HEK293 (cell line): ENCODE data around the gene STK39.

Source experiments
- CTCF ChIA-PET: fragments of 350-600 bp; formaldehyde crosslinking; extraction: SDS; loops from one replicate; lab custom pipeline; 2021; ENCODE audit warnings: antibody characterized with exemption; lab: Yijun Ruan, JAX
- POLR2A ChIA-PET: fragments of 300-600 bp; formaldehyde crosslinking; extraction: SDS; loops from one replicate; lab custom pipeline; 2020; ENCODE audit warnings: antibody characterized with exemption, inconsistent platforms; lab: Yijun Ruan, JAX
- H3K27ac ChIP-seq: fragments of 200-500 bp; sonication (Bioruptor generic); 2 replicates; pipeline ENCODE4 v1.5.1; 2014; ENCODE audit warnings: low read depth, low read length, control low read depth, inconsistent platforms; ENCODE audit errors: extremely low read depth
- H3K36me3 ChIP-seq, 2 experiments: fragments of 200-500 bp in 1 of 2; sonication (Bioruptor generic) in 1 of 2; 1 replicate in 1 of 2; 2 replicates in 1 of 2; pipeline ENCODE4 v1.5.1; 2014 to 2017; ENCODE audit warnings: inconsistent platforms in 2 of 2, low read length in 2 of 2; ENCODE audit not compliant: control insufficient read depth in 2 of 2, insufficient read depth in 1 of 2
- H3K4me1 ChIP-seq: fragments of 200-500 bp; sonication (Bioruptor generic); 2 replicates; pipeline ENCODE4 v1.5.1; 2014; ENCODE audit warnings: mild to moderate bottlenecking, low read length, inconsistent platforms; ENCODE audit not compliant: control insufficient read depth, insufficient read depth
- H3K4me3 ChIP-seq: 2 replicates; pipeline ENCODE4 v1.5.1; 2011; ENCODE audit warnings: low read depth, mild to moderate bottlenecking, control low read depth, low read length, moderate library complexity
- H3K9me3 ChIP-seq: fragments of 200-500 bp; sonication (Bioruptor generic); 2 replicates; pipeline ENCODE4 v1.5.1; 2014; ENCODE audit warnings: low read depth, low read length, inconsistent platforms; ENCODE audit not compliant: control insufficient read depth, insufficient read depth
- HIC1 ChIP-seq: fragments of 450-650 bp; formaldehyde crosslinking; IDR thresholded peaks from 2 replicates; pipeline ENCODE4 v1.5.1; 2016; ENCODE audit warnings: missing biosample characterization, missing genetic modification characterization
- HOXA7 ChIP-seq: sonication (generic); formaldehyde crosslinking; IDR thresholded peaks from 2 replicates; pipeline ENCODE4 v1.8.1; 2022; ENCODE audit warnings: missing genetic modification reagents, borderline replicate concordance
- KLF17 ChIP-seq: fragments of 450-650 bp; formaldehyde crosslinking; IDR thresholded peaks from 2 replicates; pipeline ENCODE4 v1.5.1; 2016; ENCODE audit warnings: missing biosample characterization, missing genetic modification characterization
- OSR2 ChIP-seq: fragments of 450-650 bp; formaldehyde crosslinking; IDR thresholded peaks from 2 replicates; pipeline ENCODE4 v1.5.1; 2016; ENCODE audit warnings: missing biosample characterization, missing genetic modification characterization
- PRDM4 ChIP-seq: fragments of 450-650 bp; formaldehyde crosslinking; IDR thresholded peaks from 2 replicates; pipeline ENCODE4 v1.5.1; 2017; ENCODE audit warnings: missing biosample characterization, missing genetic modification characterization
- RBAK ChIP-seq: fragments of 450-650 bp; formaldehyde crosslinking; IDR thresholded peaks from 2 replicates; pipeline ENCODE4 v1.5.1; 2016; ENCODE audit warnings: missing biosample characterization, missing genetic modification characterization
- SP3 ChIP-seq: fragments of 450-650 bp; formaldehyde crosslinking; IDR thresholded peaks from 2 replicates; pipeline ENCODE4 v1.5.1; 2016; ENCODE audit warnings: missing biosample characterization, missing genetic modification characterization
- ZBTB26 ChIP-seq: fragments of 450-650 bp; formaldehyde crosslinking; optimal IDR thresholded peaks from 2 replicates; pipeline ENCODE3; 2016; ENCODE audit warnings: missing biosample characterization, mild to moderate bottlenecking, missing genetic modification characterization
- ZBTB7A ChIP-seq: fragments of 450-650 bp; formaldehyde crosslinking; IDR thresholded peaks from 2 replicates; pipeline ENCODE4 v1.5.1; 2016; ENCODE audit warnings: low read depth, missing biosample characterization, missing genetic modification characterization
- ZFHX2 ChIP-seq: fragments of 450-650 bp; formaldehyde crosslinking; conservative IDR thresholded peaks from 2 replicates; pipeline ENCODE4 v1.5.1; 2016; ENCODE audit warnings: missing biosample characterization, missing genetic modification characterization
- ZFP3 ChIP-seq: fragments of 450-650 bp; formaldehyde crosslinking; IDR thresholded peaks from 2 replicates; pipeline ENCODE4 v1.5.1; 2016; ENCODE audit warnings: low read depth, missing biosample characterization, missing genetic modification characterization
- ZNF133 ChIP-seq: fragments of 450-650 bp; formaldehyde crosslinking; IDR thresholded peaks from 2 replicates; pipeline ENCODE4 v1.5.1; 2016; ENCODE audit warnings: missing biosample characterization, missing genetic modification characterization
- ZNF138 ChIP-seq: fragments of 450-650 bp; formaldehyde crosslinking; IDR thresholded peaks from 2 replicates; pipeline ENCODE4 v1.5.1; 2016; ENCODE audit warnings: missing biosample characterization, missing genetic modification characterization, borderline replicate concordance
- ZNF169 ChIP-seq: fragments of 450-650 bp; formaldehyde crosslinking; IDR thresholded peaks from 2 replicates; pipeline ENCODE4 v1.5.1; 2016; ENCODE audit warnings: missing biosample characterization, missing genetic modification characterization
- ZNF19 ChIP-seq: fragments of 450-650 bp; formaldehyde crosslinking; IDR thresholded peaks from 2 replicates; pipeline ENCODE4; 2016; ENCODE audit warnings: missing biosample characterization, missing genetic modification characterization, low read depth
- ZNF24 ChIP-seq: fragments of 450-650 bp; formaldehyde crosslinking; IDR thresholded peaks from 2 replicates; pipeline ENCODE4 v1.5.1; 2016; ENCODE audit warnings: missing biosample characterization, missing genetic modification characterization
- ZNF26 ChIP-seq: fragments of 450-650 bp; formaldehyde crosslinking; IDR thresholded peaks from 2 replicates; pipeline ENCODE4 v1.5.1; 2016; ENCODE audit warnings: missing biosample characterization, missing genetic modification characterization
- ZNF266 ChIP-seq: fragments of 450-650 bp; formaldehyde crosslinking; IDR thresholded peaks from 2 replicates; pipeline ENCODE4 v1.5.1; 2016; ENCODE audit warnings: missing biosample characterization, missing genetic modification characterization, low read depth
- ZNF280C ChIP-seq: fragments of 450-650 bp; formaldehyde crosslinking; IDR thresholded peaks from 2 replicates; pipeline ENCODE4 v1.5.1; 2016; ENCODE audit warnings: missing biosample characterization, missing genetic modification characterization
- ZNF292 ChIP-seq: fragments of 450-650 bp; formaldehyde crosslinking; IDR thresholded peaks from 2 replicates; pipeline ENCODE4 v1.5.1; 2016; ENCODE audit warnings: low read depth, missing biosample characterization, missing genetic modification characterization, borderline replicate concordance
- ZNF350 ChIP-seq: fragments of 450-650 bp; formaldehyde crosslinking; IDR thresholded peaks from 2 replicates; pipeline ENCODE4 v1.5.0; 2017; ENCODE audit warnings: missing biosample characterization, mild to moderate bottlenecking, missing genetic modification characterization
- ZNF423 ChIP-seq: fragments of 450-650 bp; formaldehyde crosslinking; IDR thresholded peaks from 2 replicates; pipeline ENCODE4 v1.5.1; 2016; ENCODE audit warnings: missing biosample characterization, missing genetic modification characterization
- ZNF48 ChIP-seq: fragments of 450-650 bp; formaldehyde crosslinking; IDR thresholded peaks from 2 replicates; pipeline ENCODE4 v1.5.1; 2016; ENCODE audit warnings: missing biosample characterization, missing genetic modification characterization
- ZNF544 ChIP-seq: fragments of 450-650 bp; formaldehyde crosslinking; IDR thresholded peaks from 2 replicates; pipeline ENCODE4 v1.5.0; 2017; ENCODE audit warnings: missing biosample characterization, missing genetic modification characterization
- ZNF76 ChIP-seq: fragments of 450-650 bp; formaldehyde crosslinking; IDR thresholded peaks from 2 replicates; pipeline ENCODE4; 2016; ENCODE audit warnings: low read depth, missing biosample characterization, missing genetic modification characterization, borderline replicate concordance
- ZNF830 ChIP-seq: fragments of 450-650 bp; IDR thresholded peaks from 2 replicates; pipeline ENCODE4 v1.5.0; 2018; ENCODE audit warnings: missing biosample characterization, missing genetic modification characterization, low read depth, mild to moderate bottlenecking, moderate library complexity
- ZNF843 ChIP-seq: fragments of 450-650 bp; formaldehyde crosslinking; IDR thresholded peaks from 2 replicates; pipeline ENCODE4 v1.5.1; 2016; ENCODE audit warnings: missing biosample characterization, missing genetic modification characterization
- ZSCAN23 ChIP-seq: fragments of 450-650 bp; formaldehyde crosslinking; IDR thresholded peaks from 2 replicates; pipeline ENCODE4 v1.5.1; 2016; ENCODE audit warnings: missing biosample characterization, missing genetic modification characterization

Gene STK39

GRCh38 chr2:168278424-168278888 is 31.1 kb upstream of the STK39 start:
- Histone ChIP-seq H3K27ac (no peak overlapping the region), H3K9me3 (no peaks in the 10 kb centered on the region), H3K4me1 (no peaks in the 10 kb centered on the region; the same call in 1 of the 2 replicates), H3K4me3 (no peak overlapping the region), H3K36me3 (no peaks in the 10 kb centered on the region)
- POLR2A ChIA-PET = no interaction called here
- CTCF ChIA-PET = interaction anchor here (0.6 to 0.7 kb wide), 3 partner anchors 11 to 353 kb away, joined by 3 to 4 read pairs (median 3); no protein-coding TSS in a partner anchor
- no peak for TF ChIP-seq ZNF133 (tag by site-specific recombination)
- peak; percentile 81 for TF ChIP-seq ZNF843
- no peak for TF ChIP-seq ZSCAN23 (tag by site-specific recombination)
- TF ChIP-seq ZNF280C (tag by site-specific recombination) = no peak
- no peak for TF ChIP-seq ZNF26 (tag by site-specific recombination)
- no peak for TF ChIP-seq ZNF292 (tag by site-specific recombination)
- TF ChIP-seq ZNF169 (tag by site-specific recombination) = no peak
- TF ChIP-seq ZNF48 = no peak
- TF ChIP-seq RBAK (tag by site-specific recombination) = no peak
- no peak for TF ChIP-seq ZNF830 (tag by site-specific recombination)
- no peak for TF ChIP-seq ZNF423 (tag by site-specific recombination)
- no peak for TF ChIP-seq ZNF19 (tag by site-specific recombination)
- TF ChIP-seq HOXA7 (CRISPR knock-in tag) = no peak
- no peak for TF ChIP-seq ZFP3
- no peak for TF ChIP-seq ZNF24 (tag by site-specific recombination)
- no peak for TF ChIP-seq ZFHX2 (tag by site-specific recombination)
- TF ChIP-seq ZNF138 (tag by site-specific recombination) = no peak
- TF ChIP-seq KLF17 (tag by site-specific recombination) = no peak
- TF ChIP-seq SP3 (tag by site-specific recombination) = no peak
- peak; percentile 31; the same call in 1 of the 2 replicates for TF ChIP-seq ZNF76 (tag by site-specific recombination)
- no peak for TF ChIP-seq ZNF544 (tag by site-specific recombination)
- no peak for TF ChIP-seq ZBTB7A (tag by site-specific recombination)
- TF ChIP-seq ZNF350 = no peak
- TF ChIP-seq PRDM4 (tag by site-specific recombination) = peak; percentile 21; the same call in 1 of the 2 replicates
- TF ChIP-seq ZNF266 = no peak
- TF ChIP-seq OSR2 (tag by site-specific recombination) = peak; percentile 85
- TF ChIP-seq ZBTB26 (tag by site-specific recombination) = no peak
- TF ChIP-seq HIC1 (tag by site-specific recombination) = 0 out of 2 replicates have a peak, but pooled peaks have one; percentile 24
